ENCODE measurements around the gene ZDHHC11. TPM values are rescaled to one million over a fixed set of nuclear protein-coding genes. Genes with fewer than 3 reads are reported as not detected.
"Not testable (repeated sequence)": the region's sequence is repeated elsewhere in the genome, so short reads cannot be mapped to it uniquely, and the experiment has no call there.

ZDHHC11 gene
- total RNA-seq, 2 experiments from 2014 or later, result 9.9 to 10.6 TPM

GRCh38 chr5:773517-774264 is 77.1 kb downstream of the ZDHHC11 start:
- Mint-ChIP-seq H3K9me3 (ENCODE audit: low read depth) (no peaks in the 10 kb centered on the region), H3K27ac (no peak overlapping the region), H3K4me1 (no peaks in the 10 kb centered on the region), H3K4me3 (no peak overlapping the region), H3K36me3 (no peaks in the 10 kb centered on the region), H3K27me3 (no peaks in the 10 kb centered on the region)
- ATAC-seq (no peak), DNase-seq (no peak)
- CTCF ChIA-PET, result no interaction called here

GRCh38 chr5:772931-773330 is 77.9 kb downstream of the ZDHHC11 start:
- CTCF ChIA-PET; ATAC-seq; H3K9me3 Mint-ChIP-seq (ENCODE audit: low read depth); H3K27ac Mint-ChIP-seq; H3K36me3 Mint-ChIP-seq; H3K4me1 Mint-ChIP-seq; H3K27me3 Mint-ChIP-seq; H3K4me3 Mint-ChIP-seq; DNase-seq: not testable (repeated sequence)

DNA sequence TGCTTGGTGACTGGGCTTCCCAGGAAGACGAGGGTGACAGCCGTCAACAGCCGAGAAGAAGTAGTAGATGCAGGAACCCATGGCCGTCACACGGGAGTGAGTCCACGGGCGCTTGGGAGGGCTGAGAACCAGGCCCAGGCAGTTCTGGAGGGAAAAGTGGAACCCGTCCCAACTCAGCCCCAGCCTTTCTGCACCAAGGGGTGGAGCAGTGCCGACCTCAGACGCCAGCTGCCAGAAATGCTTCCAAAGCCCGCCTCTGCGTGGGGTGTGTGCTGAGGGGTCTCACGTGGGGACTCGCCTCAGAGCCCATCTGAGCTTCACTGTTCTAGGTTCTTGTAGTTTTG is 78.3 kb downstream of the ZDHHC11 start:
- H3K4me1 Mint-ChIP-seq; H3K9me3 Mint-ChIP-seq (ENCODE audit: low read depth); DNase-seq; H3K27me3 Mint-ChIP-seq; H3K36me3 Mint-ChIP-seq; H3K27ac Mint-ChIP-seq; H3K4me3 Mint-ChIP-seq; ATAC-seq; CTCF ChIA-PET: not testable (repeated sequence)

DNA sequence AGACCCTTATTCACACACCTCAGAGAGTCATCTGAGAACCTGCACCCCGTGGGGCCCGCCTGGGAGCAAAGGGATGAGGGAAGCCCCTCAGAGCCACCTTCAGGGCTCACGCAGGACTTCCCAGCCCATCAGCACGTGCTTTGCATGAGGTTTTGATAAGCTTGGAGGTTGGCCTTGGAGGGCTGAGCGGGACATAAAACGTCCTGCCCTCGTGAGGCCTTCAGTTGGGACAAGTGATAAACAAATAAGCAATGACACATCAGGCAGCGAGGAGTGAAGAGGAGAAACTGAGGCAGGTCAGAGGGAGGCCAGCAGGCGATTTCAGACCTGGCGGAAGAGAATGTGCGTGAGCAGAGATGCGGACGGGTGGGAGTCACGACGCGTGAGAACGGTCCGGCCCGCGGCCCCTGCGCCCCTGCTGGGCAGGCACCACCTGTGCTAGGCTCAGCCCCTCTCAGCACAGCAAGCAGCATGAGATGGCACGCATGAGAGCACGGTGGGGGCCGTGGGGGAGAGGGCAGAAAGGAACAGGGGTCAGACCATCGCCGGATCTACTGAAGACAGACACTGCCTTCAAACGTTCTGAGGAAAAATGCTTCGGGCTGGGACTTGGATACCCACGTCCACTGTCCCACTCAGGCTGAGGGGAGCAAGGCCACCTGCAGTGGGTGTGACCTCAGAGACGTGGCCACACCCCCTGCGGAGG is 78.8 kb downstream of the ZDHHC11 start:
- H3K27me3 Mint-ChIP-seq; H3K4me3 Mint-ChIP-seq; H3K4me1 Mint-ChIP-seq; DNase-seq; CTCF ChIA-PET; ATAC-seq; H3K9me3 Mint-ChIP-seq (ENCODE audit: low read depth); H3K36me3 Mint-ChIP-seq; H3K27ac Mint-ChIP-seq: not testable (repeated sequence)

GRCh38 chr5:771087-771781 is 79.6 kb downstream of the ZDHHC11 start:
- CTCF ChIA-PET; H3K9me3 Mint-ChIP-seq (ENCODE audit: low read depth); DNase-seq; H3K27me3 Mint-ChIP-seq; H3K27ac Mint-ChIP-seq; ATAC-seq; H3K4me1 Mint-ChIP-seq; H3K4me3 Mint-ChIP-seq; H3K36me3 Mint-ChIP-seq: not testable (repeated sequence)

DNA sequence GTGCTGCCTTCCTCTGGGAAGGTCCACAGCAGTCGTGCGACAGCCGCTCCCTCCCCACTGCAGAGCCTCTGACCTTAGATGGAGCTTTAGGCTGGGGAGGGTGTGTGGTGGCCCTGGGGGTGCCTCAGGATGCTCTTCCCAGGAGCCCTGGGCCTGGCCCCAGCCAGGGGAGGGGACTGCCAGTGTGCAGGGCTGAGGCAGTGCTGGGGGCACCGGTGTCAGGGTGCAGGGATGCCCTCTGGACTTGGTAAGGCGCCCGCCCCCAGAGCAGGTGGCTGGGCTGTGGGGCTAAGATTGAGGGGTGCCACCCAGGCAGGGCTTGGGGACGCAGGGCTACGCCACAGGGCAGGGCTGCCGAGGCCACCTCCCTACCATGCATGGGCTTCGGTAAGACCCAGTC is 80.2 kb downstream of the ZDHHC11 start:
- H3K9me3 Mint-ChIP-seq (ENCODE audit: low read depth); H3K27ac Mint-ChIP-seq; H3K4me3 Mint-ChIP-seq; H3K36me3 Mint-ChIP-seq; CTCF ChIA-PET; H3K27me3 Mint-ChIP-seq; DNase-seq; ATAC-seq; H3K4me1 Mint-ChIP-seq: not testable (repeated sequence)

GRCh38 chr5:769485-770145 is 81.2 kb downstream of the ZDHHC11 start:
- H3K27me3 Mint-ChIP-seq; H3K27ac Mint-ChIP-seq; CTCF ChIA-PET; H3K9me3 Mint-ChIP-seq (ENCODE audit: low read depth); H3K4me3 Mint-ChIP-seq; DNase-seq; H3K36me3 Mint-ChIP-seq; H3K4me1 Mint-ChIP-seq; ATAC-seq: not testable (repeated sequence)

DNA sequence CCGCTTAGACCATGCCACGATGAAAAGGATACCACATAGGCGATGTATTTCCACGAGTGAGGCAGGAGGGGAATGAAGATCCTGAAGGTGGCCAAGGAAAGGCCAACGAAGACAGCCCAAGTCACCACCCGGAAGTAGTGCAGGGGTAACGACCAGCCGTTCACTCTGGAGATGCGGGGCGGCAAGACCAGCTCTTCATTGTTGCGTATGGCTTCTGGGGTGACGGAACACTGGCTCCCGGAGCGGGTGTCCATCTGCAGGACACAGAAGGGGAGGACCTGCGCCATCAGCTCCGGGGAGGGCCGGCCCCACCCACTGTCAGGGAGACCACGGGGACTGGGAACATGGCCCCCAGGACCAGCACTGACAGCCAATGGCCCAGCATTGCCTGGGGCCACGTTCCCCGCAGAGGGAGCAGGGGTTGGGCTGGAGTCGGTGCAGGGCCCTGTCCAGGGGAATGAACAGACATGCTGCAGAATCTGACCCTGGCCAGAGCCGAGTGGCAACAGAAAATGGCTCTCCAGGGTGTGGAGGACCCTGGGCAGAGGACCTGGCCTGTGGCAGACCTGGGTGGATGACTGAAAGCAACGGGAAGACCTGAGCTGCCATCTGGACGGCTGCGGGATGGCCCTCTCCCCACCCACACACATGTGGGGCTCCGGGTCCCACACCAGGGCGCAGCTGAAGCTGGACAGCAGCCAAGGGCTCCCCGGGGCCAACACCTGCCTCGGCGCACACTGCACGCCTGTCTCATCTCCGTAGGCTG is 83.9 kb downstream of the ZDHHC11 start:
- Mint-ChIP-seq H3K36me3 (no peaks in the 10 kb centered on the region), H3K4me1 (no peaks in the 10 kb centered on the region), H3K27ac (no peak overlapping the region), H3K4me3 (no peak overlapping the region), H3K9me3 (ENCODE audit: low read depth) (no peaks in the 10 kb centered on the region), H3K27me3 (no peaks in the 10 kb centered on the region)
- ATAC-seq, result no peak
- CTCF ChIA-PET, result no interaction called here
- no peak for DNase-seq

- no peaks in the 10 kb centered on the region for H3K27me3 Mint-ChIP-seq
- no peaks in the 10 kb centered on the region for H3K9me3 Mint-ChIP-seq (ENCODE audit: low read depth)
- H3K27ac Mint-ChIP-seq, result no peak overlapping the region
- H3K36me3 Mint-ChIP-seq, result no peaks in the 10 kb centered on the region
- ATAC-seq (no peak), DNase-seq (no peak)
- CTCF ChIA-PET, result no interaction called here
- no peaks in the 10 kb centered on the region for H3K4me1 Mint-ChIP-seq
- H3K4me3 Mint-ChIP-seq, result no peak overlapping the region
Measured at GRCh38 chr5:765948-766631, 84.7 kb downstream of the ZDHHC11 start.

- Mint-ChIP-seq H3K9me3 (ENCODE audit: low read depth) (no peaks in the 10 kb centered on the region), H3K36me3 (no peaks in the 10 kb centered on the region), H3K4me3 (no peak overlapping the region), H3K4me1 (peaks cover 3% of the 10 kb centered on the region), H3K27ac (no peak overlapping the region), H3K27me3 (no peaks in the 10 kb centered on the region)
- DNase-seq (no peak), ATAC-seq (no peak)
- CTCF ChIA-PET, result no interaction called here
Measured at GRCh38 chr5:763998-764781, 86.6 kb downstream of the ZDHHC11 start.

DNA sequence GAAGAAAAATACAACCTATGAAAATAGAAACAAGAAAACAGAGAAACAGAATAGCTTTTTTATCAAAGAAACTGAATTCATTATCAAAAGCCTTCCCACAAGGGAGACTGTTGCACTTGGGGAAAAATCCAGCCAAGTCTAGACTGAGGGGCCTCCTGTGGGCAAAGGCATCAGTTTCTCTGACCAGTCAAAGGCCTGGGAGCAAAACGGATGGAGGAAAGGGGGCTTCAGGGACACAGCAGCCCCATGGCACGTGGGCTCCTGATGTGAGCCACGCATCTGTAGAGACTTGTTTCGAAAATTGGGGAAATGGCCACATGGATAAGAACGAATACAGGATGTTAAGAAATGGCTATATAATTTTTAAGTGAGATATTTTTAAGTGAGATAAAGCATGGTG is 87.4 kb downstream of the ZDHHC11 start:
- Mint-ChIP-seq H3K4me3 (no peak overlapping the region), H3K9me3 (ENCODE audit: low read depth) (no peaks in the 10 kb centered on the region), H3K27me3 (peaks cover 3% of the 10 kb centered on the region), H3K36me3 (no peaks in the 10 kb centered on the region), H3K27ac (no peak overlapping the region), H3K4me1 (peaks cover 7% of the 10 kb centered on the region)
- ATAC-seq, result no peak
- CTCF ChIA-PET, result no interaction called here
- no peak for DNase-seq

DNA sequence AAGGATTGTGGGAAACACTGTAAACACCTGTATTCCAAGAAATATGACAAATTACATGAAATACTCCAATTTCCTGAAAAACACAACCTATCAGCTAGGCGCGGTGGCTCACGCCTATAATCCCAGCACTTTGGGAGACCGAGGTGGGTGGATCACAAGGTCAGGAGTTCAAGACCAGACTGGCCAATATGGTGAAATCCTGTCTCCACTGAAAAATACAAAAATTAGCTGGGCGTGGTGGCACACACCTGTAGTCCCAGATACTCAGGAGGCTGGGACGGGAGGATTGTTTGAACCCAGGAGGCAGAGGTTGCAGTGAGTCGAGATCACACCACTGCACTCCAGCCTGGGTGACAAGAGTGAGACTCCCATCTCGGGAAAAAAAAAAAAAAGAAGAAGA is 87.8 kb downstream of the ZDHHC11 start:
- H3K4me1 Mint-ChIP-seq; H3K27ac Mint-ChIP-seq; H3K9me3 Mint-ChIP-seq (ENCODE audit: low read depth); CTCF ChIA-PET; ATAC-seq; DNase-seq; H3K4me3 Mint-ChIP-seq; H3K27me3 Mint-ChIP-seq; H3K36me3 Mint-ChIP-seq: not testable (repeated sequence)

Data from activated CD8-positive, alpha-beta memory T cell treated with anti-CD3 and anti-CD28 coated beads, Interleukin-2, amount 10 ng/mL, durations not matched to agents 7 days and 5 days (primary cell).